K562 (cell line): Measurements from ENCODE around the gene PDF.

Experiments used
- DNMT1 ChIP-seq: fragments of 450-650 bp; IDR thresholded peaks from 2 replicates; pipeline ENCODE4 v1.6.1; 2016; ENCODE audit warnings: antibody characterized with exemption, mild to moderate bottlenecking
- ETV6 ChIP-seq, 3 experiments: fragments of 150-350 bp in 1 of 3; sonication (generic) in 1 of 3; formaldehyde crosslinking in 1 of 3; IDR thresholded peaks; 2 replicates each; pipeline versions ENCODE4 v1.6.1 to v1.8.0; 2014 to 2022; ENCODE audit warnings: borderline replicate concordance in 2 of 3, low read depth in 2 of 3, antibody characterized with exemption in 1 of 3, low read length in 1 of 3, mild to moderate bottlenecking in 1 of 3, missing genetic modification reagents in 1 of 3
- SPI1 ChIP-seq: IDR thresholded peaks from 2 replicates; pipeline ENCODE4 v1.6.1; 2011; ENCODE audit warnings: low read depth, low read length, control low read depth, borderline replicate concordance
- USF1 ChIP-seq: sonication (generic); formaldehyde crosslinking; IDR thresholded peaks from 2 replicates; pipeline ENCODE4 v1.9.0; 2022; ENCODE audit warnings: mild to moderate bottlenecking, missing genetic modification reagents

- no peak for TF ChIP-seq ETV6 (IDR thresholded peaks at IDR 0.05; ENCODE audit: borderline replicate concordance in 1 of 2, low read depth in 2 of 2, low read length in 1 of 2)
- TF ChIP-seq ETV6 (CRISPR knock-in tag; IDR thresholded peaks at IDR 0.05; ENCODE audit: borderline replicate concordance), result no peak
- no peak for TF ChIP-seq DNMT1
- TF ChIP-seq SPI1, result no peak
- TF ChIP-seq USF1 (CRISPR knock-in tag), result no peak
These were observed 32.1 kb downstream of the PDF start for GRCh38 chr16:69298261-69298660.
